Measurements from ENCODE around the gene GIPR. TPM values are rescaled to one million over a fixed set of nuclear protein-coding genes. Genes with fewer than 3 reads are reported as not detected.
"Not testable (repeated sequence)": the region's sequence is repeated elsewhere in the genome, so short reads cannot be mapped to it uniquely, and the experiment has no call there.

The GIPR gene
- total and polyA plus RNA-seq, 10 of the 15 experiments (the other 5 are each of a cell fraction or from before 2014, with no cell fraction given) = 1.7 to 26.3 (median 13.7) TPM

DNA sequence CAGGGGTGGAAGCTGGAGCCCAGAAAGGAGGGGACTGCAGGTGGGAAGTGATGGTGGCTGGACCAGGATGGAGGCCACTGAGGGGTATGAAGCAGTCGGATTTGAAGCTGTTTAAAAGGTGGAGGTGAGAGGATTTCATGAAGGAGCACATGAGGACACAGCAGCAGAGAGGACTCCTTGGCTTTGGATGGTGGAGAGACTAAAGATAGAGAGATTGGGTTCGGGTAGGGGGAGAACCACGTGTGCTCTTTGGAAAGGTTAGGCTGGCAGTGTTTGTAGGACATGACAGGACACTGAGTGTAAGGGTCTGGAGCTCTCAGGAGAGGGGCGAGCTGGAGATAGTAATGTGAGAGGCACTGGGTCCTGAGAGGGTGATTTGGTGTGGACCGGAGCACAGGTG lies 14.9 kb downstream of the GIPR start:
- Histone ChIP-seq H3K4me2 (ENCODE audit: control insufficient read depth, insufficient read depth) (no peak overlapping the region), H3K79me2 (ENCODE audit: control insufficient read depth, insufficient read depth, low read length) (no peaks in the 10 kb centered on the region), H3K9ac (ENCODE audit: control insufficient read depth, insufficient read depth, low read length) (no peak overlapping the region), H2AFZ (ENCODE audit: control insufficient read depth, low read depth, low read length) (no peak overlapping the region), H3K36me3 (ENCODE audit: control insufficient read depth in 2 of 2, insufficient read depth in 2 of 2, low read length in 1 of 2) (peaks cover 8 to 9% of the 10 kb centered on the region in 2 experiments; a peak in 3 of 4 replicates), H3K4me3 (no peak overlapping the region), H3K9me3 (replicated peaks; ENCODE audit: control insufficient read depth, insufficient read depth, low read length) (no peaks in the 10 kb centered on the region), H3K27me3 (replicated peaks in 1 of 2; ENCODE audit: control insufficient read depth in 2 of 2, insufficient read depth in 2 of 2, low read length in 1 of 2) (no peaks in the 10 kb centered on the region), H3K27ac (ENCODE audit: control insufficient read depth, insufficient read depth) (no peak overlapping the region), H4K20me1 (ENCODE audit: control insufficient read depth, insufficient read depth) (no peaks in the 10 kb centered on the region; the same call in 1 of the 2 replicates), H3K4me1 (ENCODE audit: control insufficient read depth, insufficient read depth, low read length) (peaks cover 13% of the 10 kb centered on the region)
- intact Hi-C loops (cut with micrococcal nuclease; ENCODE audit: unreplicated experiment) = no loop called here
- ChIA-PET POLR2A (interaction anchor here (0.6 to 1.0 kb wide), 4 partner anchors 9 to 920 kb away, joined by 3 to 7 read pairs (median 4); partner anchors contain the start of genes QPCTL and SIX5), CTCF (interaction anchor here (1.0 to 1.6 kb wide), 2 partner anchors 11 to 41 kb away, joined by 3 read pairs; no protein-coding TSS in a partner anchor), RAD21 (ENCODE audit: unreplicated experiment) (no interaction called here), SMC1A (ENCODE audit: uncharacterized antibody, unreplicated experiment) (interaction anchor here (0.5 to 1.5 kb wide), 3 partner anchors 10 to 256 kb away, joined by 3 to 6 read pairs (median 4); partner anchors contain the start of gene QPCTL)
- TSS peak; percentile 72 for BruUV-seq (replicated peaks)
- FAIRE-seq = no peak
- in situ Hi-C loops (cut with MboI) = no loop called here
- no peak for DNase-seq (ENCODE audit: low read depth, low spot score)
- no peak for ATAC-seq
- WGBS (ENCODE audit: insufficient coverage, insufficient replicate concordance, low lambda C conversion rate, missing lambda C conversion rate) = 79% methylated on average over 5 of the region's 5 CpGs
- TF ChIP-seq ZBED1 (IDR thresholded peaks at IDR 0.05; ENCODE audit: borderline replicate concordance) (0 out of 2 replicates have a peak, but pooled peaks have one; percentile 8), POLR2AphosphoS2 (IDR thresholded peaks at IDR 0.05; ENCODE audit: low read depth, low read length) (0 out of 2 replicates have a peak, but pooled peaks have one; percentile 12), E4F1 (IDR thresholded peaks at IDR 0.05; ENCODE audit: borderline replicate concordance, partially characterized antibody) (no peak)

GRCh38 chr19:45685045-45685444 lies 17.0 kb downstream of the GIPR start:
- H3K4me1 ChIP-seq (ENCODE audit: control insufficient read depth, insufficient read depth, low read length); in situ Hi-C loops (cut with MboI); intact Hi-C loops (cut with micrococcal nuclease; ENCODE audit: unreplicated experiment); DNase-seq (ENCODE audit: low read depth, low spot score); FAIRE-seq; H3K4me2 ChIP-seq (ENCODE audit: control insufficient read depth, insufficient read depth); ATAC-seq; RAD21 ChIA-PET (ENCODE audit: unreplicated experiment); H3K4me3 ChIP-seq; H4K20me1 ChIP-seq (ENCODE audit: control insufficient read depth, insufficient read depth); H2AFZ ChIP-seq (ENCODE audit: control insufficient read depth, low read depth, low read length); H3K9me3 ChIP-seq (replicated peaks; ENCODE audit: control insufficient read depth, insufficient read depth, low read length); CTCF ChIA-PET; H3K27ac ChIP-seq (ENCODE audit: control insufficient read depth, insufficient read depth); H3K9ac ChIP-seq (ENCODE audit: control insufficient read depth, insufficient read depth, low read length); H3K79me2 ChIP-seq (ENCODE audit: control insufficient read depth, insufficient read depth, low read length); BruUV-seq (replicated peaks); H3K27me3 ChIP-seq (replicated peaks in 1 of 2; ENCODE audit: control insufficient read depth in 2 of 2, insufficient read depth in 2 of 2, low read length in 1 of 2): not testable (repeated sequence)
- ChIA-PET SMC1A (ENCODE audit: uncharacterized antibody, unreplicated experiment) (interaction anchor here (0.9 to 1.9 kb wide), 2 partner anchors 14 to 114 kb away, joined by 3 to 6 read pairs; no protein-coding TSS in a partner anchor), POLR2A (interaction anchor here (0.5 to 1.7 kb wide), 3 partner anchors 14 to 318 kb away, joined by 3 to 7 read pairs (median 4); no protein-coding TSS in a partner anchor)
- 90% methylated on average over 9 of the region's 11 CpGs for WGBS (ENCODE audit: insufficient coverage, insufficient replicate concordance, low lambda C conversion rate, missing lambda C conversion rate)
- H3K36me3 ChIP-seq (ENCODE audit: control insufficient read depth in 2 of 2, insufficient read depth in 2 of 2, low read length in 1 of 2) = peaks cover 10 to 19% of the 10 kb centered on the region in 2 experiments
